ENCODE data around the gene WNK2. TPM values are rescaled to one million over a fixed set of nuclear protein-coding genes. Genes with fewer than 3 reads are reported as not detected.

The WNK2 gene
- total RNA-seq, 1 donor from 2014 or later = 6.2 TPM

GRCh38 chr9:93216073-93216365 lies 32.1 kb downstream of the WNK2 start:
- DNase-seq (ENCODE audit: low spot score) = no peak
- Mint-ChIP-seq H3K27me3 (ENCODE audit: insufficient read depth, low read depth) (peaks cover 2% of the 10 kb centered on the region), H3K4me1 (no peaks in the 10 kb centered on the region), H3K27ac (no peak overlapping the region), H3K9me3 (peaks cover 11% of the 10 kb centered on the region), H3K36me3 (peaks cover 9% of the 10 kb centered on the region), H3K4me3 (no peak overlapping the region)
- no peak overlapping the region for H2AFZ ChIP-seq (replicated peaks)
- no peaks in the 10 kb centered on the region for H3K4me1 ChIP-seq
- H3F3A ChIP-seq (ENCODE audit: low read depth) = no peaks in the 10 kb centered on the region
- no peak overlapping the region for H3K27ac ChIP-seq
- TF ChIP-seq CTCF (IDR thresholded peaks at IDR 0.05) (no peak), EZH2 (IDR thresholded peaks at IDR 0.05) (no peak), EZH2phosphoT487 (IDR thresholded peaks at IDR 0.05) (no peak)
- H3K4me3 ChIP-seq = no peak overlapping the region
- peaks cover 3% of the 10 kb centered on the region for H3K9me3 ChIP-seq (ENCODE audit: low read depth)
- no peak overlapping the region for H3K4me2 ChIP-seq
- no peaks in the 10 kb centered on the region for H3K36me3 ChIP-seq
- H3K9ac ChIP-seq = no peak overlapping the region
- H3K27me3 ChIP-seq = no peaks in the 10 kb centered on the region
- H3K79me2 ChIP-seq (ENCODE audit: low read depth) = no peaks in the 10 kb centered on the region
- H4K20me1 ChIP-seq (ENCODE audit: low read depth) = peaks cover 3% of the 10 kb centered on the region

GRCh38 chr9:93217706-93218105 lies 33.8 kb downstream of the WNK2 start:
- Histone ChIP-seq H3K27me3 (no peaks in the 10 kb centered on the region), H3K4me2 (no peak overlapping the region), H3K79me2 (ENCODE audit: low read depth) (no peaks in the 10 kb centered on the region), H4K20me1 (ENCODE audit: low read depth) (peaks cover 3% of the 10 kb centered on the region), H3K9ac (no peak overlapping the region), H3K27ac (no peak overlapping the region), H3K4me1 (no peaks in the 10 kb centered on the region), H3F3A (ENCODE audit: low read depth) (no peaks in the 10 kb centered on the region), H2AFZ (replicated peaks) (no peak overlapping the region), H3K9me3 (ENCODE audit: low read depth) (peaks cover 3% of the 10 kb centered on the region), H3K4me3 (no peak overlapping the region), H3K36me3 (no peaks in the 10 kb centered on the region)
- H3K27me3 Mint-ChIP-seq (ENCODE audit: insufficient read depth, low read depth) = peaks cover 2% of the 10 kb centered on the region
- no peak for TF ChIP-seq EZH2 (IDR thresholded peaks at IDR 0.05)
- no peak for TF ChIP-seq CTCF (IDR thresholded peaks at IDR 0.05)
- H3K27ac Mint-ChIP-seq = no peak overlapping the region
- DNase-seq (ENCODE audit: low spot score) = no peak
- no peak overlapping the region for H3K4me3 Mint-ChIP-seq
- no peaks in the 10 kb centered on the region for H3K4me1 Mint-ChIP-seq
- peaks cover 11% of the 10 kb centered on the region for H3K9me3 Mint-ChIP-seq
- H3K36me3 Mint-ChIP-seq = peaks cover 9% of the 10 kb centered on the region

- H3K9me3 Mint-ChIP-seq = peaks cover 11% of the 10 kb centered on the region
- TF ChIP-seq CTCF (IDR thresholded peaks at IDR 0.05) = no peak
- no peak for TF ChIP-seq EZH2 (IDR thresholded peaks at IDR 0.05)
- no peak for TF ChIP-seq EZH2phosphoT487 (IDR thresholded peaks at IDR 0.05)
- Histone ChIP-seq H3K79me2 (ENCODE audit: low read depth) (no peaks in the 10 kb centered on the region), H3F3A (ENCODE audit: low read depth) (no peaks in the 10 kb centered on the region), H3K9me3 (ENCODE audit: low read depth) (peaks cover 3% of the 10 kb centered on the region), H3K27ac (no peak overlapping the region), H4K20me1 (ENCODE audit: low read depth) (peaks cover 3% of the 10 kb centered on the region), H3K4me3 (no peak overlapping the region), H3K4me1 (no peaks in the 10 kb centered on the region), H2AFZ (replicated peaks) (no peak overlapping the region), H3K4me2 (no peak overlapping the region), H3K9ac (no peak overlapping the region), H3K27me3 (no peaks in the 10 kb centered on the region), H3K36me3 (no peaks in the 10 kb centered on the region)
- peaks cover 4% of the 10 kb centered on the region for H3K27me3 Mint-ChIP-seq (ENCODE audit: insufficient read depth, low read depth)
- no peak for DNase-seq (ENCODE audit: low spot score)
- no peak overlapping the region for H3K27ac Mint-ChIP-seq
- H3K4me1 Mint-ChIP-seq = peaks cover 4% of the 10 kb centered on the region
- no peak overlapping the region for H3K4me3 Mint-ChIP-seq
- peaks cover 9% of the 10 kb centered on the region for H3K36me3 Mint-ChIP-seq
These were observed 34.2 kb downstream of the WNK2 start for GRCh38 chr9:93218161-93218560.

Data from neural progenitor cell (in vitro differentiated cells).